ENCODE measurements around the gene ZBTB7C.

GRCh38 chr18:48392268-48392667 is 16.9 kb downstream of the ZBTB7C start:
- TF ChIP-seq CTCF (IDR thresholded peaks at IDR 0.05; ENCODE audit: low read depth, low read length, missing input control) (no peak), RAD21 (IDR thresholded peaks at IDR 0.05) (no peak), FOXA2 (IDR thresholded peaks at IDR 0.05) (no peak), EGR1 (IDR thresholded peaks at IDR 0.05; ENCODE audit: low read depth in 2 of 2) (no peak), GABPA (IDR thresholded peaks at IDR 0.05 in 1 of 2, conservative IDR thresholded peaks at IDR 0.05 in 1 of 2) (no peak), SP1 (IDR thresholded peaks at IDR 0.05) (no peak), FOXA1 (IDR thresholded peaks at IDR 0.05) (no peak), RXRA (IDR thresholded peaks at IDR 0.05) (no peak), NR2F2 (IDR thresholded peaks at IDR 0.05) (no peak), YY1 (IDR thresholded peaks at IDR 0.05) (no peak)
- TF ChIP-seq, protein P1, sequence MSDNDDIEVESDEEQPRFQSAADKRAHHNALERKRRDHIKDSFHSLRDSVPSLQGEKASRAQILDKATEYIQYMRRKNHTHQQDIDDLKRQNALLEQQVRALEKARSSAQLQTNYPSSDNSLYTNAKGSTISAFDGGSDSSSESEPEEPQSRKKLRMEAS (IDR thresholded peaks at IDR 0.05) = no peak
- TF ChIP-seq, protein P2, sequence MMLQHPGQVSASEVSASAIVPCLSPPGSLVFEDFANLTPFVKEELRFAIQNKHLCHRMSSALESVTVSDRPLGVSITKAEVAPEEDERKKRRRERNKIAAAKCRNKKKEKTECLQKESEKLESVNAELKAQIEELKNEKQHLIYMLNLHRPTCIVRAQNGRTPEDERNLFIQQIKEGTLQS (IDR thresholded peaks at IDR 0.05) = no peak

Measured in liver (tissue), 3 donors.